Neuronal stem cell (in vitro differentiated cells): ENCODE measurements around the gene BHLHE40.

Experiments used
- DNase-seq: peaks from one replicate; pipeline ENCODE4 v3.0.0-alpha.2; 2013; ENCODE audit warnings: low spot score
- H2AFZ ChIP-seq: one replicate; pipeline ENCODE4 v1.6.1; 2013; ENCODE audit warnings: mild to moderate bottlenecking, low read length, inconsistent platforms
- H2AK5ac ChIP-seq: 2 replicates; pipeline ENCODE4 v1.6.1; 2013; ENCODE audit warnings: low read depth, mild to moderate bottlenecking, inconsistent platforms, low read length, moderate library complexity, mixed read lengths
- H2BK120ac ChIP-seq: 2 replicates; pipeline ENCODE4 v1.6.1; 2013; ENCODE audit warnings: low read depth, mild to moderate bottlenecking, inconsistent platforms, low read length, moderate library complexity, mixed read lengths
- H2BK12ac ChIP-seq: one replicate; pipeline ENCODE4 v1.6.1; 2013; ENCODE audit warnings: low read length, inconsistent platforms
- H2BK15ac ChIP-seq: 2 replicates; pipeline ENCODE4 v1.6.1; 2013; ENCODE audit warnings: mild to moderate bottlenecking, low read length, inconsistent platforms, mixed read lengths
- H2BK5ac ChIP-seq: one replicate; pipeline ENCODE4 v1.6.1; 2013; ENCODE audit warnings: inconsistent platforms, mild to moderate bottlenecking, low read length, moderate library complexity
- H3K14ac ChIP-seq: one replicate; pipeline ENCODE4 v1.6.1; 2013; ENCODE audit warnings: low read length, inconsistent platforms
- H3K18ac ChIP-seq: 2 replicates; pipeline ENCODE4 v1.6.1; 2013; ENCODE audit warnings: low read length, inconsistent platforms
- H3K23ac ChIP-seq: 2 replicates; pipeline ENCODE4 v1.6.1; 2013; ENCODE audit warnings: low read depth, mild to moderate bottlenecking, mixed read lengths, low read length, inconsistent platforms; ENCODE audit not compliant: poor library complexity
- H3K27ac ChIP-seq: replicated peaks from 3 replicates; pipeline ENCODE4 v1.5.1; 2013; ENCODE audit warnings: low read length, inconsistent platforms
- H3K27me3 ChIP-seq, 3 experiments: 2 replicates each; pipeline ENCODE4 v1.6.1; 2013; ENCODE audit warnings: low read length in 3 of 3, mild to moderate bottlenecking in 2 of 3, inconsistent platforms in 1 of 3, low read depth in 1 of 3, mixed read lengths in 1 of 3, moderate library complexity in 1 of 3; ENCODE audit not compliant: control insufficient read depth in 3 of 3, insufficient read depth in 3 of 3
- H3K36me3 ChIP-seq, 2 donors: replicated peaks in 1 of 2; 2 replicates each; pipeline ENCODE4 v1.6.1; 2013; ENCODE audit warnings: low read length in 2 of 2; ENCODE audit not compliant: control insufficient read depth in 2 of 2, insufficient read depth in 2 of 2
- H3K4ac ChIP-seq: 2 replicates; pipeline ENCODE4 v1.6.1; 2013; ENCODE audit warnings: inconsistent platforms, mild to moderate bottlenecking, low read length, moderate library complexity
- H3K4me1 ChIP-seq, 2 donors: 1 replicate in 1 of 2; 2 replicates in 1 of 2; pipeline ENCODE4 v1.6.1; 2013; ENCODE audit warnings: low read length in 2 of 2, low read depth in 1 of 2; ENCODE audit not compliant: control insufficient read depth in 2 of 2, insufficient read depth in 1 of 2
- H3K4me2 ChIP-seq: one replicate; pipeline ENCODE4 v1.6.1; 2013; ENCODE audit warnings: mild to moderate bottlenecking, low read length, inconsistent platforms; ENCODE audit not compliant: insufficient read depth, poor library complexity, severe bottlenecking
- H3K4me3 ChIP-seq, 2 donors: 2 replicates each; pipeline ENCODE4 v1.5.1; 2013; ENCODE audit warnings: low read length in 2 of 2, mild to moderate bottlenecking in 2 of 2, inconsistent platforms in 1 of 2, moderate library complexity in 1 of 2
- H3K79me1 ChIP-seq: one replicate; pipeline ENCODE4 v1.6.1; 2013; ENCODE audit warnings: low read depth, mild to moderate bottlenecking, inconsistent platforms, low read length, moderate library complexity
- H3K9ac ChIP-seq: one replicate; pipeline ENCODE4 v1.6.1; 2013; ENCODE audit warnings: mild to moderate bottlenecking, low read depth, low read length, inconsistent platforms; ENCODE audit not compliant: poor library complexity
- H3K9me3 ChIP-seq, 2 donors: replicated peaks in 1 of 2; 2 replicates each; pipeline versions ENCODE3 to v1.6.1; 2013; ENCODE audit warnings: low read length in 2 of 2, mild to moderate bottlenecking in 2 of 2, inconsistent platforms in 1 of 2, low read depth in 1 of 2, mixed read lengths in 1 of 2, moderate library complexity in 1 of 2; ENCODE audit not compliant: control insufficient read depth in 2 of 2, insufficient read depth in 1 of 2
- H4K8ac ChIP-seq: one replicate; pipeline ENCODE4 v1.6.1; 2013; ENCODE audit warnings: low read depth, mild to moderate bottlenecking, inconsistent platforms, low read length, moderate library complexity
- H4K91ac ChIP-seq: one replicate; pipeline ENCODE4 v1.6.1; 2013; ENCODE audit warnings: low read length, low read depth, mild to moderate bottlenecking, inconsistent platforms; ENCODE audit not compliant: poor library complexity
- WGBS, 2 donors: extraction: QIAGEN DNeasy Blood & Tissue Kit; methylation state at CpG; one replicate each; pipeline ENCODE4 v1.1.7; 2013; ENCODE audit warnings: missing lambda C conversion rate in 2 of 2, mixed read lengths in 1 of 2; ENCODE audit not compliant: insufficient read length in 2 of 2, insufficient replicate concordance in 1 of 2; ENCODE audit errors: extremely low coverage in 2 of 2; 5-methylcytosine and 5-hydroxymethylcytosine counted together

BHLHE40 gene

GRCh38 chr3:4980229-4981203 is 1.3 kb downstream of the BHLHE40 start:
- H2BK12ac ChIP-seq, result no peak overlapping the region
- no peak overlapping the region for H4K8ac ChIP-seq
- peak overlapping the region; percentile 13 for H3K18ac ChIP-seq
- H3K4me3 ChIP-seq, result peak overlapping the region; percentile 47 to 75
- no peaks in the 10 kb centered on the region for H3K36me3 ChIP-seq
- peaks cover 21 to 57% (median 51%) of the 10 kb centered on the region in 3 experiments for H3K27me3 ChIP-seq
- no peak overlapping the region for H3K27ac ChIP-seq
- no peak overlapping the region for H2BK5ac ChIP-seq
- no peak overlapping the region for H3K9ac ChIP-seq
- no peak overlapping the region for H3K4ac ChIP-seq
- H2AFZ ChIP-seq, result peak overlapping the region; percentile 93
- peak; percentile 59 for DNase-seq
- no CpG with 5 or more reads among the region's 32 CpGs for WGBS, 2 donors
- H4K91ac ChIP-seq, result no peak overlapping the region
- H2BK120ac ChIP-seq, result no peak overlapping the region
- no peak overlapping the region for H2AK5ac ChIP-seq
- H3K23ac ChIP-seq, result peak overlapping the region; percentile 44
- H2BK15ac ChIP-seq, result no peak overlapping the region
- H3K79me1 ChIP-seq, result peaks cover 2% of the 10 kb centered on the region
- H3K14ac ChIP-seq, result no peak overlapping the region
- peak overlapping the region; percentile 98 for H3K4me2 ChIP-seq
- H3K4me1 ChIP-seq, result peaks cover 10 to 24% of the 10 kb centered on the region in 2 donors
- H3K9me3 ChIP-seq, result no peaks in the 10 kb centered on the region

GRCh38 chr3:4981294-4981664 is 2.0 kb downstream of the BHLHE40 start:
- no CpG with 5 or more reads among the region's 3 CpGs for WGBS, 2 donors

GRCh38 chr3:4981665-4982494 is 2.6 kb downstream of the BHLHE40 start:
- no peak overlapping the region for H2BK5ac ChIP-seq
- no peak for DNase-seq
- H3K9ac ChIP-seq, result no peak overlapping the region
- no peak overlapping the region for H3K27ac ChIP-seq
- H3K4ac ChIP-seq, result no peak overlapping the region
- H2BK120ac ChIP-seq, result no peak overlapping the region
- no peak overlapping the region for H2BK12ac ChIP-seq
- H3K27me3 ChIP-seq, result peaks cover 20 to 58% (median 46%) of the 10 kb centered on the region in 3 experiments
- WGBS, 2 donors, result no CpG with 5 or more reads among the region's 8 CpGs
- no peak overlapping the region for H4K91ac ChIP-seq
- H3K36me3 ChIP-seq, result no peaks in the 10 kb centered on the region
- H3K4me3 ChIP-seq, result no peak overlapping the region
- no peak overlapping the region for H3K14ac ChIP-seq
- no peaks in the 10 kb centered on the region for H3K9me3 ChIP-seq
- H3K18ac ChIP-seq, result no peak overlapping the region
- H2AFZ ChIP-seq, result no peak overlapping the region
- H4K8ac ChIP-seq, result no peak overlapping the region
- no peak overlapping the region for H3K23ac ChIP-seq
- H3K4me1 ChIP-seq, result peaks cover 10 to 31% of the 10 kb centered on the region in 2 donors
- peaks cover 2% of the 10 kb centered on the region for H3K79me1 ChIP-seq
- H2AK5ac ChIP-seq, result no peak overlapping the region
- no peak overlapping the region for H3K4me2 ChIP-seq
- no peak overlapping the region for H2BK15ac ChIP-seq

More at GRCh38 chr3:4981294-4981664, 2.0 kb downstream of the BHLHE40 start:
- Histone ChIP-seq H2BK5ac (no peak overlapping the region), H3K4me3 (no peak overlapping the region), H3K23ac (no peak overlapping the region), H3K14ac (no peak overlapping the region), H4K91ac (no peak overlapping the region), H3K4ac (no peak overlapping the region), H4K8ac (no peak overlapping the region), H3K9me3 (no peaks in the 10 kb centered on the region), H2BK120ac (no peak overlapping the region), H3K36me3 (no peaks in the 10 kb centered on the region), H2BK12ac (no peak overlapping the region), H3K79me1 (peaks cover 2% of the 10 kb centered on the region), H3K4me2 (no peak overlapping the region), H3K18ac (no peak overlapping the region), H3K4me1 (peaks cover 10 to 25% of the 10 kb centered on the region in 2 donors), H3K9ac (no peak overlapping the region), H2AFZ (no peak overlapping the region), H3K27ac (no peak overlapping the region), H2AK5ac (no peak overlapping the region), H3K27me3 (peaks cover 21 to 58% (median 52%) of the 10 kb centered on the region in 3 experiments), H2BK15ac (no peak overlapping the region)
- no peak for DNase-seq
